ENCODE data around the gene NUDT3.

NUDT3 gene

DNA sequence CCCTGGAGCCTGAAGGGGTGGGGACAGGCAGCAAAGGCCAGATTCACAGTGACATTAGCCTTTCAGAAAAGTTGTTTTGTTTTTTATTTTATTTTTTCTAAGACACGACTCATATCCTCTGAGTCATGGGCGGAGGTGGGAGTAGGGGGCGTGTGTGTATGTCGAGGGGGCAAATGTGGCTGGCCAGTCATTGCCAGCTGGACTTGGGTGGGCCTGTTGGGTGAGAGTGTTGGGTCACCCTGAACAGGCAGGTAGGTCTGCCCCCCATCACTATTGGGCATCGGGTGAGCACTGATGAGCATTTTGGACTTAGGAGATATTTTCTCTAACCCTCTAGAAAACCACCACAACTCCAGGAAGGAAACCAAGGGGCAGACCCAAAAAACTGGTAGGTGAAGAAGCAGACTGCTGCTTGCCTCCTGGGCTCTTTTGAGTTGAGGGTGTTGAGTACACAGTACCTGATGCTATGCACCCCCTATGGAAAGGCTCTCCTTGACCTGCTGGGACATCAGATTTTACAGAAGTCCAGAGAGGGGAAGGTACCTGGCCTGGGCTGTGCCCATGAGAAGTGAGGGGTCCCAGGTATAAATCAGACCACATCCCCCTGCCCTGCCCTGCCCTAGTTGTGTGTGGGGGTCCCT lies 149.2 kb downstream of the NUDT3 start:
- no peak overlapping the region for H3K4me3 Mint-ChIP-seq
- ATAC-seq (replicated peaks): no peak
- peaks cover 64 to 98% of the 10 kb centered on the region in 2 donors for H3K4me1 Mint-ChIP-seq
- peak overlapping the region; percentile 63 for H3K27ac Mint-ChIP-seq
- no peaks in the 10 kb centered on the region for H3K27me3 Mint-ChIP-seq
- no peaks in the 10 kb centered on the region for H3K9me3 Mint-ChIP-seq
- DNase-seq: no peak
- H3K36me3 Mint-ChIP-seq: peaks cover 30 to 72% of the 10 kb centered on the region in 2 donors

DNA sequence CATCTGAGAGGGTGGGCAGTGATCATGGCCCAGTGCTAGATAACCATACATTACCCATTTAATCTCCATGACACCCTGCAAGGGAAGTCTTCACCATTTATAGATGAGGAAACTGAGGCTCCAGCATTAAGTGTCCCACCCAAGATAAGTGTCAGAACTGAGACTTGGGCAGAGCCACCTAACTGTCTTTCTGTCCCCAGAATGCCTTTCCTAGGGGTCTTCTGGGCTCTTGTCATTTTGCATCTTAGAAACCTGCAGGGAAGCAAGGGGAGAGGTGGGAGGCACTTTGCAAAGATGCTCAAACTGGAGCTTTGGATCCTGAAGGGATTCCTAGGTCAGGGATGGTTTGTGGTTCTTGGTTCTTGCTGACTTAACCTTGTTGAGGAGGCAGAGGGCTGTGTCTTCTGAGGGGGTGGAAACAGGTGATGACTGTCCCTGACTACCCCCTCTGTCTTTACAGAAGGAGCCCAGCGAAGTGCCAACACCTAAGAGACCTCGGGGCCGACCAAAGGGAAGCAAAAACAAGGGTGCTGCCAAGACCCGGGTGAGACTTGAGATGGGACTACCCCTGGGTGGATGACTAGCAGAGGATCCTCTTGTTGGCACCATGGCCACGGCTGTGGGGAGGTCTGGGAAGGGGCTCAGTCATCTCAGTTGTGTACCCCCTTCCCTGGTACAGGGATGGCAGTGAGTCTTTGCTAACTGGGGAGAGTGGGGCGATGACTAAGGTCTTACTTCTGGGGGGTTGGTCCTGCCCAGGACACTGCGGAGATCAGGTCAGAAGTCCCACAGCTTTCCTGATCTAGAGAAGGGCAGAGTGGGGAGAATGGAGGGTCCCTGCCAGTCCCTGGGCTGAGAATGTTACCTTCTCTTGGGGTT lies 150.0 kb downstream of the NUDT3 start:
- Mint-ChIP-seq H3K4me1 (peaks cover 57 to 92% of the 10 kb centered on the region in 2 donors), H3K27ac (peak overlapping the region; percentile 63), H3K4me3 (peak overlapping the region in 1 of 2 donors; percentile 43), H3K36me3 (peaks cover 31 to 74% of the 10 kb centered on the region in 2 donors), H3K27me3 (no peaks in the 10 kb centered on the region), H3K9me3 (no peaks in the 10 kb centered on the region)
- DNase-seq: no peak
- ATAC-seq (replicated peaks): no peak

DNA sequence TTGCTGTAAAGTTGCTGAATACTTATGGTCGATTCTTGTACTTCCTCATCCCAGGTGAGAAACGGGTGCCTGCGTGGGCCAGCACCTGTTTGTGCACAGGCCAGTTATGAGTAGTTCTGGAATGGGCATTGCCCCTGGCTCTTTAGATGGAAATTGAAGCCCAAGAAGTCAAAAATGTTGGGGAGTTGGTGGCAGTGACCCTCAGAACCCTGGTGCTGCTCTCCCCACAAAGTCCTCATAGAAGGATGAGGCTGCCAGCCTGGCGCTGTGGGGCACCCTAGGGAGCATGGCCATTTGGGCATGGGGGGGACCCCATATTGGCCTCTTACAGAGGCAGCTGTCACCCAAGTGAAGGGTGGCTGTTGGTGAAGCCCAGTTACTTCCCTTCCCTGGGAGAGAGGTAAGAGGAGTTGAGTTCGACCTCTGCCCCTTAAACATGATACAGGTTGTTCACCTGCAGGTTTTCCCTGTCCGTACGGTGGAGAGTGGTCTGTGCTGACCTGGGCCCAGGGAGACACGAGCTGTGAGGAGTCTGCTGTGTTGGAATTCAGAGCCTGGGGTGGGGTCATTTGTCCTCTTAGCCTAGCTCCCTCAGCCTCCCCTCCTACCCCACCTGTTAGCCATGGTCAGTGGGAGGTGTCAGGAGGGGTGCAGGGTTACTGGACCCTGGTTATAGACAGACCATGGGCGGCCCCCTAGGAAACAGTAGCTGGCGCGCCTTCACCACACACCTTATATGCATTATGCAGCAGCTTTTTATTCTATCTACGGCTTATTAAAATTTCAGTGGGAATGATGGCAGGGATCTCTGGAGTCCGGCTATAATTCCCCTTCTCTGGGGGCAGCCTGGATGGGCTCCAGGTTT lies 150.9 kb downstream of the NUDT3 start:
- Mint-ChIP-seq H3K27ac (peak overlapping the region; percentile 80), H3K27me3 (no peaks in the 10 kb centered on the region), H3K4me1 (peaks cover 52 to 86% of the 10 kb centered on the region in 2 donors), H3K4me3 (peak overlapping the region in 1 of 2 donors; percentile 8), H3K36me3 (peaks cover 31 to 69% of the 10 kb centered on the region in 2 donors), H3K9me3 (no peaks in the 10 kb centered on the region)
- ATAC-seq (replicated peaks) (no peak), DNase-seq (no peak)

DNA sequence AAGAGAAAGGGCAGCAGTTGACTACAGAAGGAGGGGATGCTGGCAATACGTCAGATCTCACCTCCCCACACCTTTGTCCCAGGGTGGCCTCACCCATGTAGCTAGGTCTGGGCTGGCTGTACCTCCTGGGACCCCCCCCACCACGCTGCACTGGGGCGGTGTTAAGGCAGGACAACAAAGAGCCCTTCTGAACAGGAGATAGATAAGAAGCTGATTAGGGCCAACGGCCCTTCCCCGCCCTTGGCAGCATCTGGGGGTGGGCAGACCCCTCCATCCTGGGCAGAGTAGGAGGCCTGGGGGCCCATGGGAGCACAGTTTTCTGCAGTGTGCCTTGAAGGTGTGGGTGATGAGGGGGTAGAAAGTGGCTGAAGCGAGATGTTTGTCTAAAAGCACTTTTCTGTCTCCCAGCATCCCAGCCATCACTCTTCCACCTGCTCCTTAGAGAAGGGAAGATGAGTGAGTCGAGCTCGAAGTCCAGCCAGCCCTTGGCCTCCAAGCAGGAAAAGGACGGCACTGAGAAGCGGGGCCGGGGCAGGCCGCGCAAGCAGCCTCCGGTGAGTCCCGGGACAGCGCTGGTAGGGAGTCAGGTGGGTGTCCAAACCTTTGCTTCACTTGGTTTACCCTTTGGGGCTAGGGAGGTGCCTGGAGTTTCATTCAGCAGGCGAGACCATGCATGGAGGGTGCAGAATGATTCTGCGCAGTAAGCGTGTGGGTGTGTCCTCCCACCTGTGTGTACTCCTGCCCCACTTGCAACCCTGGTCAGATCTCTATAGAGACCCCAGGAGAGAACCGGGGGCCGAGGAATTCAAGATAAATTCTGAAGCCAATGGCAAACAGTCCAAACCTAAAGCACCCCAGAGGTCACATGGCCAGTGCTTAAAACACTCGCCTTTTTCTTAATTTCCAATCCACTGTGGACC lies 151.9 kb downstream of the NUDT3 start:
- no peaks in the 10 kb centered on the region for H3K9me3 Mint-ChIP-seq
- no peak for ATAC-seq (replicated peaks)
- peak overlapping the region; percentile 13 to 22 for H3K4me3 Mint-ChIP-seq
- H3K4me1 Mint-ChIP-seq: peaks cover 52 to 86% of the 10 kb centered on the region in 2 donors
- peaks cover 28 to 69% of the 10 kb centered on the region in 2 donors for H3K36me3 Mint-ChIP-seq
- H3K27ac Mint-ChIP-seq: peak overlapping the region; percentile 80
- H3K27me3 Mint-ChIP-seq: no peaks in the 10 kb centered on the region
- DNase-seq: no peak

DNA sequence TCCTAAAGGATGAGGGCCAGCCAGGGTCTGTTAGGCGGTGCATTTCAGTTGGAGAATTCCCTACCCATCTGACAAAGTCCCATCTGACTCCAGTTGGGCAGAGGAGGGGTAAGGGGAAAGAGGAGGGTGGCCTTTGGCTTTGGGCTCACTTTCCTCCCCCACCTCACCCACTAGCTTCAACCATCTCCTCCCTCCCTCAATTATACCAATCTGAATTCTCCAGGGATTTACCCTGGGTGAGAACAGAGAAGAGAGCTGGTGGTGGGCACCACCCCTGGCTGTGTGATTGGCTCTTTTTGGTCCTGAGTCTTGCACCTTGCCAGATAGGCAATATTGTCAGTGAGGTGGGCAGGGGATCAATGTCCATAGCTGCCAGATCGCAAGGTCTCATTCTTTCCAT lies 152.6 kb downstream of the NUDT3 start:
- Mint-ChIP-seq H3K4me1 (peaks cover 46 to 80% of the 10 kb centered on the region in 2 donors), H3K9me3 (no peaks in the 10 kb centered on the region), H3K4me3 (peak overlapping the region; percentile 13 to 22), H3K27me3 (no peaks in the 10 kb centered on the region), H3K36me3 (peaks cover 21 to 62% of the 10 kb centered on the region in 2 donors), H3K27ac (no peak overlapping the region)
- ATAC-seq (replicated peaks): no peak
- no peak for DNase-seq

DNA sequence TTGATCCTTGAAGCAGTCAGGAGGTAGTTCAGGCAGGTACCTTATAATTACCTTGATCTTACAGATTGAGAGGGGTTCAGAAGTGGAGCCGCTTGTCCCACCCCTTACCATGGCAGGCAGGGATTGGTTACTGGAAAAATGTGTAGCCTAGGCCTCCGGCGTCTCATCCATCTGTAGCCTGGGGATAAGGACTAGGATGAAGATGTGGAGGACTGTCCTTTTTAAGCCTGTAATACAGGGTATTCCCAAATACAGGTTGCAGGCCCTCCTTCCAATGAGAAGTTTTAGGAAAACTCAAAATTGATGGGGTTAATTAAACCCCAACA lies 153.0 kb downstream of the NUDT3 start:
- H3K4me1 Mint-ChIP-seq: peaks cover 43 to 76% of the 10 kb centered on the region in 2 donors
- H3K9me3 Mint-ChIP-seq: no peaks in the 10 kb centered on the region
- no peaks in the 10 kb centered on the region for H3K27me3 Mint-ChIP-seq
- ATAC-seq (replicated peaks) (no peak), DNase-seq (no peak)
- H3K36me3 Mint-ChIP-seq: peaks cover 19 to 58% of the 10 kb centered on the region in 2 donors
- H3K27ac Mint-ChIP-seq: peak overlapping the region; percentile 75
- peak overlapping the region; percentile 56 to 59 for H3K4me3 Mint-ChIP-seq

DNA sequence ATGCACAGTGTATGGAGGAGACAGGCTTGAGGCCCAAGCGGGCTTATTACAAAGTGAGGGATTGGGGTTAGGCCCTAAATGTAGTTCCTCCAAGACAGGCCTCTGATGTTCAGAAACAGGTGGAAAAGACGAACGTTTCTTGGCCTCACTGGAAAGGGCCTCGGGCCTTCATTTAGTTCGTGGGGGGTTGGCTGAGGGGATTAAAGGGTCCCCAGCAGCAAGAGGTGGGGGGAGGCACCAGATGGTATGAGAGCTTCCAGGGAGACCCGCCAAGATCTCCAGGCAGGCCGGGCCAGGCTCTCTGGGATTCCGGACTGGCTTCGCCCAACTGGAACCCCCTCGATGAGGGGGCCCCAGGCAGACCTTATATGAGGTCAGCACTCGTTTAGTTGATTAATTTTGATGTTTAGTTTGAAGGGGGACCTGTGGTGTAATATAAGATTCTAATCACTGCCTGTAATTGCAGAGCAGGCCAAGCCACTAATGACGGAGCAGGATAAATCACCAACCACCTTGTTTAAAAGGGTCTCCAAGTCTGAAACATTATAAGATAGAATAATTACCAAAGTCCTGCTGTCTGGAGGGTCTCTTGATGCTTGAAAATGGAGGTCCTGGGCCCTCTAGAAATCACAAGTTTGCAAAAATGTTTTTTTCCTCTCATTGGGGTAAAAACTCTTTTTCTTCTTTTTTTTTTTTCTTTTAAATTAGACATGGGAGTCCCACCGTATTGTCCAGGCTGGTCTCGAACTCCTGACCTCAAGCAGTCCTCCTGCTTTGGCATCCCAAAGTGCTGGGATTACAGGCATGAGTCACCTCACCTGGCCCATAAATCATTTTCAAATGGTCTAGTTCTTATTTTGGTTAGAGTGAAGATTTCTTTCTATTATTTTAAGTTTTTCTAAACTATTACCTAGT lies 153.6 kb downstream of the NUDT3 start:
- no peaks in the 10 kb centered on the region for H3K9me3 Mint-ChIP-seq
- H3K4me3 Mint-ChIP-seq: peak overlapping the region; percentile 89 to 90
- H3K36me3 Mint-ChIP-seq: peaks cover 17 to 53% of the 10 kb centered on the region in 2 donors
- no peak for DNase-seq
- ATAC-seq (replicated peaks): no peak
- peak overlapping the region; percentile 91 for H3K27ac Mint-ChIP-seq
- peaks cover 46 to 76% of the 10 kb centered on the region in 2 donors for H3K4me1 Mint-ChIP-seq
- no peaks in the 10 kb centered on the region for H3K27me3 Mint-ChIP-seq

DNA sequence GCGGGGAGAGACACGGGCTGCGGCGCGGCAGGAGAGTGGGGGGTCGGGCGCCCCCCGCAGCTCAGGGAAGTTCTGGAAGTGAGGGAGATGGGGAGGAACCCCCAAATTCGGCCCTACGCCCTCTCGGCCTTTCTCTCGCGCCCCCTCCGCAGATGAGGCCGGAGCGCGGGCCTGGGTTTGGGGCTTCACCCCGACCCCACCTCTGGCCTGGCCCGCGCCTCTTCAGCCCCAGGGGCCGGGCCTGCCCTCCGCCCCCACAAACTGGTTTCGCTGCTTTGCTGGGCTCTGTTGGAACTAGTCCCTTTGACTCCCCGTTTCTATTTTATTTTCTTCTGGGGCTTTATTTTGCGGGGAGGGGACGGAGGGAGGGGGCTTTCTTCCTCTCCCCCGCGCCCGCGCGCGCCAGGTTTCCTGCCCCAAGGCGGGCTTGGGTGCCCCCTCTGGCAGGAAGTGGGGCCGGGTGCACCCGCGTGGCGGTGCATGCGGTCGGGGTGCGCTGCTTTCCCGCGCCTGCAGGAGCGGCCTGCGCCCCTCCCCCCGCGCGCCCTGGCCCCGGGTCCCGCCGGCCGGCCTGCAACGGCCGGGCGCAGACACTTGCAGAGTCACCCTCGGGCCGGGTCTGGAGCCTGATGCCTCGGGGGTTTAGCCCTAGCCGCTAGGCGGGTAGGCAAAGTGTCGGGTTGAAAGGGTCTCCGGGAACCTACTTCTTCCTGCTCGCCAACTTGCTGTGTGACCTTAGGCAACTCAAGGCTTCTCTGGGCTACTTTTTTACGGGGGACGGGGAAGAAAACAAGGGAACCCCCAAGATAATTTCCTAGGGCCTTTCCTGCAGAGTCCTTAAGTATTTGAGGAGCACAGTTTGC lies 154.5 kb downstream of the NUDT3 start:
- Mint-ChIP-seq H3K4me1 (peaks cover 40 to 69% of the 10 kb centered on the region in 2 donors), H3K9me3 (no peaks in the 10 kb centered on the region), H3K27me3 (no peaks in the 10 kb centered on the region), H3K36me3 (peaks cover 17 to 45% of the 10 kb centered on the region in 2 donors), H3K27ac (peak overlapping the region; percentile 97), H3K4me3 (peak overlapping the region; percentile 89 to 90)
- ATAC-seq (replicated peaks): peak; percentile 7 to 10
- no peak for DNase-seq

DNA sequence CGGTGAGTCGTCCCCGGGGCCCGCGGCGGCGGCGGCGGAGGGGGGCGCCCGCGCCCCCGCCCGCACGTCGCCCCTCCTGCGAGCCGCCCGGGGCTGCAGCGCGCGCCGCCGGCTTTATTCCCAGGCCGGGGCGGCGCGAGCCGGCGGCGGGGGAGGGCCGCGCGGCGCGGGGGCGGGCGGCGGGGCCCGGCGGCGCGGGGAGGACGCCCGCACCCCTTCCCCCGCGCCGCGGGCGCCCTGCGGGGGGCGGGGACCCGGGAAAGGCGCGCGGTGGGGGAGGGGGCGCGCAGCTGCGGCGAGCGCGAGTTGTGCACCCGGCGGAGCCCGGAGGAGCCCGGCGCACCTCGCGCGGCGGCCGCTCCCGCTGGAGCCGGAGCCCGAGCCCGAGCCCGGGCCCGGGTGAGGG lies 155.2 kb downstream of the NUDT3 start:
- Mint-ChIP-seq H3K9me3 (no peaks in the 10 kb centered on the region), H3K4me1 (peaks cover 34 to 63% of the 10 kb centered on the region in 2 donors), H3K4me3 (peak overlapping the region in 1 of 2 donors; percentile 90), H3K27ac (peak overlapping the region; percentile 99), H3K27me3 (no peaks in the 10 kb centered on the region), H3K36me3 (peaks cover 13 to 39% of the 10 kb centered on the region in 2 donors)
- ATAC-seq (replicated peaks) (peak; percentile 2 to 8), DNase-seq (no peak)

DNA sequence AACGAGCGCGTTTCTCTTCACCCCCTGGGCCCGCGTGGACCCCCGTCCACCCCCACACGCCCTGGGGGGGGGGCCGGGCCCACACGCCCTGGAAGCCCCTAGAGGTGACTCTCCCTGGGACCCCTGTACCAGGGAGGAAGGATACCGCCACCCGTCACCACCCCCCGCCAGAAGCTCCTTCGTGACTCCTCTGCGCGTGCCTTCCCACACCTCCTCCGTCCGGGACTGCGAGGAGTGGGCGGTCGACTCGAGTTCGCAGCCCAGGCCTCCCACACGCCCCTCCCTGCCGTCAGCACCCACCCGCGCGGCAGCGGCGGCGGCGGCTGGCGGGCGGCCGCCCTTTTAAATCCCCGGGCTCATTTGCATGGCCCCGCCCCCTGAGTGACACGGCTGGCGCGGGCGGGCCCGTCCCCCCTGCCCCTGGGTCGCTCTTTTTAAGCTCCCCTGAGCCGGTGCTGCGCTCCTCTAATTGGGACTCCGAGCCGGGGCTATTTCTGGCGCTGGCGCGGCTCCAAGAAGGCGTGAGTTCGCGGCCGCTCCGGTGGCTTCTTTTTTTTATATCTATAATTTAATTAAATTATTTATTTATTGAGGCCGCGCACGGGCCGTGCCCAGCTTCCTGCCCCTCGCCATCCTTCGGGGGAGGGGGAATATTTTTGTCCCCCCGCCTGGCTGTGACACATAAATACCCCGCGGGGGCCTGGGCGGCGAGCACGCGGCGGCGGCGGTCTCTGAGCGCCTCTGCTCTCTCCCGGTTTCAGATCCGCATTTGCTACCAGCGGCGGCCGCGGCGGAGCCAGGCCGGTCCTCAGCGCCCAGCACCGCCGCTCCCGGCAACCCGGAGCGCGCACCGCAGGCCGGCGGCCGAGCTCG lies 155.8 kb downstream of the NUDT3 start, which contains the start of gene HMGA1:
Gene HMGA1, plus strand, starts transcription at position 431 of the 873 bp plus-strand sequence. CDS start 3,908 bp downstream, outside the sequence.
- Mint-ChIP-seq H3K9me3 (no peaks in the 10 kb centered on the region), H3K4me3 (peak within 1 kb of the TSS; percentile 90), H3K27me3 (no peaks in the 10 kb centered on the region), H3K4me1 (peaks cover 32 to 56% of the 10 kb centered on the region in 2 donors), H3K27ac (peak within 1 kb of the TSS; percentile 99), H3K36me3 (peaks cover 13 to 33% of the 10 kb centered on the region in 2 donors)
- peak; percentile 78 to 84 for ATAC-seq (replicated peaks)
- DNase-seq: peak; percentile 84

DNA sequence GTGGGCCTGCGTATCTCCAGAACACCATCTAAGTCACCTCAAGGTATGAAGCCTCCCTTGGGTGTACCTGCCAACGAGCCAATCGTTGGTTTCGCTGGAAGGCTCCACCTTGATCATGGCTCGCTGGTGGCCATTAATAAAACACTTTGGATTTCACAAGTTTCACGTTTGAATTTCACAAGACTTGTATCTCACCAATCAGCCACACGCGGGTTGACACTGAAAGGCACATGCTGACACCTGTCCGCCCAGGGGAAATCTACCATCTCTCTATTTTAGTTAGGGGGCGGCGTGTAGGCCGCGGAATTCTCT lies 156.4 kb downstream of the NUDT3 start:
- H3K4me3 Mint-ChIP-seq: peak overlapping the region; percentile 90
- H3K4me1 Mint-ChIP-seq: peaks cover 29 to 54% of the 10 kb centered on the region in 2 donors
- no peaks in the 10 kb centered on the region for H3K27me3 Mint-ChIP-seq
- H3K27ac Mint-ChIP-seq: peak overlapping the region; percentile 99
- ATAC-seq (replicated peaks) (peak; percentile 23 to 33), DNase-seq (no peak)
- H3K9me3 Mint-ChIP-seq: no peaks in the 10 kb centered on the region
- peaks cover 10 to 27% of the 10 kb centered on the region in 2 donors for H3K36me3 Mint-ChIP-seq

All from stimulated activated naive B cell treated with anti-CD40 and anti-IgM and Interleukin-4, amounts not matched to agents 10 μg/mL and 1 μg/mL and 100 μg/mL, for 72 hours (primary cell).